ENCODE data around the gene KCNIP1.

The KCNIP1 gene

DNA sequence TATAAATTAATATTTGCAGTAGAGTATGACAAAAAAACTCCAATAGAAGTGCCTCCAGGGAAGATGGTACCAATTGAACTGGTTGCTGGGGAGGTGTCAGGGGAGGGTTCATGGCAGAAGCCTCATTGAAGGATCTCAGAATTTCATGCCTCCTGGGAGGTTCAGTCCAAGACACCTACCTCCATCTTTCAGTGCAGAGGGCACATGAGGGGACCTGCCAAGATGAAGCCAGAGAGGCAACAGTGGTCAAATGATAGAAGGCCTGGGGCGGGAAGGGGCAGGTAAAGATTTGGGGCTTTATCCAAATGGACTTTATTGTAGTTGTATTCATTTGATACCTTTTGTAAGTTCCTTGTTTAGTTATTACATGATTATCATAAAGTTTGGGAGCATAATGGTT is 25.9 kb upstream of the KCNIP1 start:
- DNase-seq (ENCODE audit: low read depth in 1 of 2, low spot score in 1 of 2) = no peak
- Histone ChIP-seq H3K27ac (replicated peaks) (no peak overlapping the region), H3K27me3 (ENCODE audit: insufficient read depth, poor library complexity, severe bottlenecking) (peaks cover 7% of the 10 kb centered on the region), H3K4me3 (replicated peaks; ENCODE audit: insufficient read depth, low read length) (no peak overlapping the region)
- TF ChIP-seq SPI1 (IDR thresholded peaks at IDR 0.05; ENCODE audit: borderline replicate concordance, low read depth) (no peak), GABPA (IDR thresholded peaks at IDR 0.05; ENCODE audit: low read depth) (no peak), POLR2AphosphoS5 (IDR thresholded peaks at IDR 0.05; ENCODE audit: low read depth) (no peak), CTCF (IDR thresholded peaks at IDR 0.05; ENCODE audit: insufficient read depth, low read length) (no peak)
- TF ChIP-seq, protein P1, sequence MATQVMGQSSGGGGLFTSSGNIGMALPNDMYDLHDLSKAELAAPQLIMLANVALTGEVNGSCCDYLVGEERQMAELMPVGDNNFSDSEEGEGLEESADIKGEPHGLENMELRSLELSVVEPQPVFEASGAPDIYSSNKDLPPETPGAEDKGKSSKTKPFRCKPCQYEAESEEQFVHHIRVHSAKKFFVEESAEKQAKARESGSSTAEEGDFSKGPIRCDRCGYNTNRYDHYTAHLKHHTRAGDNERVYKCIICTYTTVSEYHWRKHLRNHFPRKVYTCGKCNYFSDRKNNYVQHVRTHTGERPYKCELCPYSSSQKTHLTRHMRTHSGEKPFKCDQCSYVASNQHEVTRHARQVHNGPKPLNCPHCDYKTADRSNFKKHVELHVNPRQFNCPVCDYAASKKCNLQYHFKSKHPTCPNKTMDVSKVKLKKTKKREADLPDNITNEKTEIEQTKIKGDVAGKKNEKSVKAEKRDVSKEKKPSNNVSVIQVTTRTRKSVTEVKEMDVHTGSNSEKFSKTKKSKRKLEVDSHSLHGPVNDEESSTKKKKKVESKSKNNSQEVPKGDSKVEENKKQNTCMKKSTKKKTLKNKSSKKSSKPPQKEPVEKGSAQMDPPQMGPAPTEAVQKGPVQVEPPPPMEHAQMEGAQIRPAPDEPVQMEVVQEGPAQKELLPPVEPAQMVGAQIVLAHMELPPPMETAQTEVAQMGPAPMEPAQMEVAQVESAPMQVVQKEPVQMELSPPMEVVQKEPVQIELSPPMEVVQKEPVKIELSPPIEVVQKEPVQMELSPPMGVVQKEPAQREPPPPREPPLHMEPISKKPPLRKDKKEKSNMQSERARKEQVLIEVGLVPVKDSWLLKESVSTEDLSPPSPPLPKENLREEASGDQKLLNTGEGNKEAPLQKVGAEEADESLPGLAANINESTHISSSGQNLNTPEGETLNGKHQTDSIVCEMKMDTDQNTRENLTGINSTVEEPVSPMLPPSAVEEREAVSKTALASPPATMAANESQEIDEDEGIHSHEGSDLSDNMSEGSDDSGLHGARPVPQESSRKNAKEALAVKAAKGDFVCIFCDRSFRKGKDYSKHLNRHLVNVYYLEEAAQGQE (IDR thresholded peaks at IDR 0.05; ENCODE audit: insufficient replicate concordance, low read depth) = no peak

- TF ChIP-seq GABPA (IDR thresholded peaks at IDR 0.05; ENCODE audit: low read depth) = no peak
- TF ChIP-seq CTCF (IDR thresholded peaks at IDR 0.05; ENCODE audit: insufficient read depth, low read length) = no peak
- no peak for TF ChIP-seq SPI1 (IDR thresholded peaks at IDR 0.05; ENCODE audit: borderline replicate concordance, low read depth)
- TF ChIP-seq POLR2AphosphoS5 (IDR thresholded peaks at IDR 0.05; ENCODE audit: low read depth) = no peak
- TF ChIP-seq, protein P1 (IDR thresholded peaks at IDR 0.05; ENCODE audit: insufficient replicate concordance, low read depth) = no peak
- Histone ChIP-seq H3K27me3 (ENCODE audit: insufficient read depth, poor library complexity, severe bottlenecking) (peaks cover 7% of the 10 kb centered on the region), H3K4me3 (replicated peaks; ENCODE audit: insufficient read depth, low read length) (no peak overlapping the region), H3K27ac (replicated peaks) (no peak overlapping the region)
- DNase-seq (ENCODE audit: low read depth in 1 of 2, low spot score in 1 of 2) = no peak
Observed at GRCh38 chr5:170478306-170478705, 25.5 kb upstream of the KCNIP1 start.

DNA sequence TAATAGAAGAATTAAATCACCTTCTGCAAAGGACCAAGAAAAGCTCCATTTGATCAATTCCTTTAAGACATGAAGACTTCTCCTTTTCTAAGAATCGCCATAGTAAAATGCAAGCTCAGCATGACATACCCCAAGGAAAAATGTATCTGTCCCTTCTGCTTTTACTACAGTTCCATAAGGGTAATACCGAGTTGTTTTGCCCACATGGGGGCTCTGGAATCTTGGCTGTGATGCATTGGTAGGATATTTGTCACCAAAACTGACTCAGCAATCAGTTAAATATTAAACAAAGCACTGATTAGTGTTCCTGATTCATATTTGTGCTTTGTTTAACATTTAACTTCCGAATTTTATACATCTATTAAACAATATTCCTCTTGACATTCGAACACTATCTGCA is 24.3 kb upstream of the KCNIP1 start:
- no peak for DNase-seq (ENCODE audit: low read depth in 1 of 2, low spot score in 1 of 2)
- TF ChIP-seq POLR2AphosphoS5 (IDR thresholded peaks at IDR 0.05; ENCODE audit: low read depth) = no peak
- TF ChIP-seq SPI1 (IDR thresholded peaks at IDR 0.05; ENCODE audit: borderline replicate concordance, low read depth) = no peak; the same call in 1 of the 2 replicates
- TF ChIP-seq, protein P1 (IDR thresholded peaks at IDR 0.05; ENCODE audit: insufficient replicate concordance, low read depth) = no peak
- no peak for TF ChIP-seq GABPA (IDR thresholded peaks at IDR 0.05; ENCODE audit: low read depth)
- TF ChIP-seq CTCF (IDR thresholded peaks at IDR 0.05; ENCODE audit: insufficient read depth, low read length) = no peak
- H3K27me3 ChIP-seq (ENCODE audit: insufficient read depth, poor library complexity, severe bottlenecking) = peaks cover 7% of the 10 kb centered on the region
- H3K27ac ChIP-seq (replicated peaks) = no peak overlapping the region
- H3K4me3 ChIP-seq (replicated peaks; ENCODE audit: insufficient read depth, low read length) = no peak overlapping the region

All from HL-60 (cell line).